Adrenal gland (tissue), 12 donors: Measurements from ENCODE around the gene SIAH3. TPM values are rescaled to one million over a fixed set of nuclear protein-coding genes. Genes with fewer than 3 reads are reported as not detected.
"Not testable (repeated sequence)": the region's sequence is repeated elsewhere in the genome, so short reads cannot be mapped to it uniquely, and the experiment has no call there.

ENCODE experiments used
- DNase-seq, 7 donors: peaks; one replicate each; pipeline ENCODE4 v3.0.0-alpha.2; 2019 to 2020
- H3K27ac ChIP-seq, 5 donors: fragments of 200-600 bp; sonication (generic) in 4 of 5; 1 replicate in 3 of 5; 2 replicates in 2 of 5; pipeline versions ENCODE4 v1.5.1 to v1.8.0; 2016 to 2020; ENCODE audit warnings: mild to moderate bottlenecking in 1 of 5
- H3K27me3 ChIP-seq: fragments of 200-600 bp; 2 replicates; pipeline ENCODE4 v1.8.0; 2021
- H3K36me3 ChIP-seq, 2 donors: fragments of 200-600 bp; replicated peaks in 1 of 2; 1 replicate in 1 of 2; 2 replicates in 1 of 2; pipeline versions ENCODE4 v1.5.1 to v1.8.0; 2018 to 2022
- H3K4me1 ChIP-seq, 2 donors: fragments of 200-600 bp; replicated peaks in 1 of 2; 1 replicate in 1 of 2; 2 replicates in 1 of 2; pipeline versions ENCODE4 v1.5.1 to v1.8.0; 2018 to 2021
- H3K4me3 ChIP-seq, 4 donors: fragments of 200-600 bp; sonication (generic) in 3 of 4; one replicate each; pipeline ENCODE4 v1.5.1; 2016 to 2018
- H3K9me3 ChIP-seq, 3 donors: fragments of 200-600 bp; sonication (generic) in 1 of 3; replicated peaks in 1 of 3; 1 replicate in 2 of 3; 2 replicates in 1 of 3; pipeline versions ENCODE4 v1.5.1 to v1.8.0; 2016 to 2021
- POLR2A ChIP-seq, 2 donors: fragments of 450-650 bp; IDR thresholded peaks; one replicate each; pipeline ENCODE4 v1.6.1; 2017; ENCODE audit warnings: antibody characterized with exemption in 2 of 2, mild to moderate bottlenecking in 2 of 2, moderate library complexity in 1 of 2
- WGBS, 4 donors: extraction: QIAGEN DNeasy Blood & Tissue Kit in 2 of 4; methylation state at CpG; one replicate each; pipeline versions ENCODE4 v1.1.5 to v1.1.7; 2013 to 2017; 5-methylcytosine and 5-hydroxymethylcytosine counted together
- intact Hi-C, 2 donors: fragments of 100-400 bp; cut with DNase I; formaldehyde crosslinking; loops; one replicate each; pipeline versions ENCODE4 v1.14.1 to v1.15.0; 2022 to 2023
- polyA plus RNA-seq, 3 donors: library from polyadenylated mRNA; stranded (reverse); fragments of 200-250 nt in 2 of 3; fragments of 350-450 nt in 1 of 3; fragmentation: Illumina TruSeq in 1 of 3; extraction: RNeasy Lipid Tissue Mini Kit (QIAGEN cat#74804) in 1 of 3; gene quantifications; one replicate each; pipeline ENCODE4 v1.2.3, GENCODE V29; 2013 to 2014
- total RNA-seq, 9 donors: library from RNA; depleted of rRNA in 4 of 9; stranded (reverse); fragments of >200 nt in 4 of 9; fragments of 120-200 nt in 1 of 9; fragmentation: NEBNext Ultra II Directional in 1 of 9; extraction: Animal tissue kit (Norgen Biotek cat#: 25700) in 1 of 9; gene quantifications; one replicate each; pipeline versions ENCODE4 v1.1.0 to v1.2.4, GENCODE V29; 2013 to 2023
- TF ChIP-seq, protein P1 (sequence below), 6 experiments: fragments of 450-650 bp in 4 of 6; fragments of 200-600 bp in 2 of 6; sonication (generic) in 1 of 6; IDR thresholded peaks; 1 replicate in 5 of 6; 2 replicates in 1 of 6; pipeline versions ENCODE4 v1.5.1 to v1.8.0; 2016 to 2021; ENCODE audit warnings: antibody characterized with exemption in 6 of 6, mild to moderate bottlenecking in 2 of 6, moderate library complexity in 1 of 6
- donor health status: healthy with polysubstance abuse.
- donor health status: Bipolar disorder and iron deficiency.
- donor health status: DM: yes; HTN: yes; CAD: no.
- donor health status: DM: no; HTN: no; CAD: no.
- donor health status: DM: no; HTN: no; CAD: no.
- donor health status: DM: yes; HTN: yes; CAD: no.

The SIAH3 gene
- total and polyA plus RNA-seq, 12 donors, result 0.03 to 0.64 (median 0.24) TPM

DNA sequence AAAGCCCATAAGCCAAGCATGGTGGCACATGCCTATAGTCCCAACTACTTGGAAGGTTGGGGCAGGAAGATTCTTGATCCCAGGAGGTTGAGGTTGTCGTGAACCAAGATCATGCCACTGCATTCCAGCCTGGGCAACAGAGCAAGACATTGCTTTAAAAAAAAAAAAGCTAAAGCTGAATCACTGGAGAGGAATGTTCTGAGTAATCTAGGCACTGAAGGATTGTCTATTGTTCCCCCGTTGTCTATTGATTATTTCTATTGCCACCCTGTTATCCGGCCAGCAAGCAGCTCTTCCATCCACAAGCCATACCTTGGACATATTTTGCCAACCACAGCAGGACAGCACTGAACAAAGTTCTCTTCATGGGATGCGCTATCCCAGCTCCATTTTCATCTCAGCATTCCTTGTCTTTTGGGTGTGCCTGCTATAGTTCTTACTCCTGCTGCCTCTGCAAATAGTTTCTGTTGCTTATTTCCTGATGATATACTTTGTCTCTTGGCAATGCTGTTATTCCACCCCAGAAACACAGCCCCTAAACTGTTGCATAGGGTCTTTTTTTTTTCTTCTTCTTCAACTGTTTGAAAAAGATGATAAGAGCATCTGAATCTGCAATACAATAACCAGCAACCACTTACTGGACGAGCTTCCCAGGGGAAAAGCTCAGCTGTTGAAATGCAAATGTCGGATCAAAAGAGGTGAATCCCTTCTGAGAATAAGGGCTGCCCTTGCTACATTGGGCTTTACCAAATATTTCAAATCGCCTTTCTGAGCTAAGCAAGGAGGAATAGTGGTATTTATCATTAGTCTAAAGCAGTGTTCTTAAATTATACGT, 22.2 kb upstream of the SIAH3 start:
- TF ChIP-seq, protein P1, sequence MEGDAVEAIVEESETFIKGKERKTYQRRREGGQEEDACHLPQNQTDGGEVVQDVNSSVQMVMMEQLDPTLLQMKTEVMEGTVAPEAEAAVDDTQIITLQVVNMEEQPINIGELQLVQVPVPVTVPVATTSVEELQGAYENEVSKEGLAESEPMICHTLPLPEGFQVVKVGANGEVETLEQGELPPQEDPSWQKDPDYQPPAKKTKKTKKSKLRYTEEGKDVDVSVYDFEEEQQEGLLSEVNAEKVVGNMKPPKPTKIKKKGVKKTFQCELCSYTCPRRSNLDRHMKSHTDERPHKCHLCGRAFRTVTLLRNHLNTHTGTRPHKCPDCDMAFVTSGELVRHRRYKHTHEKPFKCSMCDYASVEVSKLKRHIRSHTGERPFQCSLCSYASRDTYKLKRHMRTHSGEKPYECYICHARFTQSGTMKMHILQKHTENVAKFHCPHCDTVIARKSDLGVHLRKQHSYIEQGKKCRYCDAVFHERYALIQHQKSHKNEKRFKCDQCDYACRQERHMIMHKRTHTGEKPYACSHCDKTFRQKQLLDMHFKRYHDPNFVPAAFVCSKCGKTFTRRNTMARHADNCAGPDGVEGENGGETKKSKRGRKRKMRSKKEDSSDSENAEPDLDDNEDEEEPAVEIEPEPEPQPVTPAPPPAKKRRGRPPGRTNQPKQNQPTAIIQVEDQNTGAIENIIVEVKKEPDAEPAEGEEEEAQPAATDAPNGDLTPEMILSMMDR (IDR thresholded peaks at IDR 0.05), result no peak
- TF ChIP-seq POLR2A (IDR thresholded peaks at IDR 0.05), result no peak
- Histone ChIP-seq H3K4me3 (no peak overlapping the region), H3K4me1 (peaks cover 0 to 4% of the 10 kb centered on the region in 2 donors), H3K36me3 (no peaks in the 10 kb centered on the region), H3K9me3 (no peaks in the 10 kb centered on the region), H3K27me3 (no peaks in the 10 kb centered on the region), H3K27ac (no peak overlapping the region)
- 71 to 73% (median 72%) methylated on average over 8 of the region's 8 CpGs for WGBS, 4 donors
- DNase-seq, result no peak
- intact Hi-C loops, result no loop called here

DNA sequence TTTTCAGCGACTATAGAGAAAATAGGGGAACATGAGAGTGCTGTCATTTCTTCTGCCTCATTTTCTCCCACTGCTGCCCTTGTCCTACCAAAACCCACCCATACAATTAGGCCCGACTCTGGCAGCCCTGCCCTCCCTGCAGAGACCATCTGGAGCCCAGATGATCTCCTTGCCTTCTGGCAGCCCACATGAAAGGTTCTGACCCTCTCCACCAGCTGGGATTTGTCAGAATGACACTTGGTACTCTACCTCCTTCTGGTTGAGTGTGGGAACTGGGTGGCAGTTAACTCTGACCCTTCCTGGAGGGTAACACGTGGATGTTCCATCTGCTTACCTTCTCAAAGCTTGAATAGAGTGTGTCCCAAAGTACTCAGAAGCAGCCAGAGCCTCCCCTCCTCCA, 21.0 kb upstream of the SIAH3 start:
- TF ChIP-seq POLR2A (IDR thresholded peaks at IDR 0.05), result no peak
- TF ChIP-seq, protein P1 (IDR thresholded peaks at IDR 0.05), result no peak
- no peak for DNase-seq
- H3K27me3 ChIP-seq, result no peaks in the 10 kb centered on the region
- 56 to 64% (median 59%) methylated on average over 3 of the region's 3 CpGs for WGBS, 4 donors
- no peak overlapping the region for H3K27ac ChIP-seq
- H3K4me1 ChIP-seq, result peaks cover 0 to 4% of the 10 kb centered on the region in 2 donors
- no peaks in the 10 kb centered on the region for H3K9me3 ChIP-seq
- no peaks in the 10 kb centered on the region for H3K36me3 ChIP-seq
- no peak overlapping the region for H3K4me3 ChIP-seq
- intact Hi-C loops, result no loop called here

DNA sequence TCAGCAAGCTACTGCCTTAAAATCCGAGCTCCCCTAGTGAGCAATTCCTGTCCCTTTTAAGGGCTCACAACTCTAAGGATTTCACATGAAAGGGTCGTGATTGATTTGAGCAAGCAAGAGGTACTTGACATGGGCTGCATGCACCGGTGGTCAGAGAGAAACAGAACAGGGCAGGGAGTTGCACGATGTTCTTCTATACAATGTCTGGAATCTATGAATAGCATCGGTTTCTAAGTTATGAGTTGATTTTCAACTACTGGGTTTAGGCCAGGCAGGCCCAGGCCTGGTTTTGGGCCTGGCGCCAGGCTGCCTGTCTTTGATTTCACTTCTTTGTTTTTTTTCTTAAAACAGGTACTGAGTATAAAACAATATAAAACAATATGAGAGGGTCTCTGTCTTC, 19.6 kb upstream of the SIAH3 start:
- H3K36me3 ChIP-seq, intact Hi-C loops: not testable (repeated sequence)
- WGBS, 4 donors, result 78 to 84% (median 79%) methylated on average over 6 of the region's 6 CpGs

DNA sequence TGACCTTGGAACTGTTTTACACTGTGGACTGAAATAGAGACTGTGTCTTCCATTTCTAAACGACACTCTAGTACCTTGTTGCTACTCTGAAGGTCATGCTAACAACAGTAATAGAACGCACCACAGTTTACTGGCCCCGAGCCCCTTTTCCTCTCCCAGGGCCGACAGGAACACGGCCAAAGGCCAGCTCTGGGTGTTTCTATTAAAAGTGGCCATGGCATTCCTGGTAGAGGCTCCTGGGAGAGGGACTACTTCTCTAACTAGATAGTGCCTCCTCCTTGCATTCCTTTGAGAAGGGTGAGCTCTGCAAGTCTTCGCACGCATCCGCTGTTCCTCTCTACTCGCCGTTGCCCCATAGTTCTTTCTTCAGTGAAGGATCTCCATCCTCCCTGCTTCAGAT, 18.7 kb upstream of the SIAH3 start:
- 66 to 88% (median 70%) methylated on average over 6 to 10 of the region's 10 CpGs for WGBS, 4 donors
- H3K27ac ChIP-seq, result no peak overlapping the region

More for the DNA sequence above, 19.6 kb upstream of the SIAH3 start:
- H3K27ac ChIP-seq, H3K4me1 ChIP-seq, H3K4me3 ChIP-seq, H3K9me3 ChIP-seq, H3K27me3 ChIP-seq, DNase-seq: not testable (repeated sequence)

More for the DNA sequence above, 18.7 kb upstream of the SIAH3 start:
- Histone ChIP-seq H3K36me3 (no peaks in the 10 kb centered on the region), H3K27me3 (no peaks in the 10 kb centered on the region), H3K4me3 (no peak overlapping the region), H3K9me3 (no peaks in the 10 kb centered on the region), H3K4me1 (peaks cover 0 to 4% of the 10 kb centered on the region in 2 donors)
- DNase-seq, result no peak
- intact Hi-C loops, result no loop called here
- TF ChIP-seq, protein P1 (IDR thresholded peaks at IDR 0.05), result no peak
- TF ChIP-seq POLR2A (IDR thresholded peaks at IDR 0.05), result no peak
